ENCODE measurements around the gene TCF25.
A peak's percentile ranks its signal among the peaks of the same experiment; 100 is the strongest.

TCF25 gene

GRCh38 chr16:89843409-89844350 lies 29.7 kb upstream of the TCF25 start:
- no peak for DNase-seq (ENCODE audit: low read depth in 2 of 2)

DNA sequence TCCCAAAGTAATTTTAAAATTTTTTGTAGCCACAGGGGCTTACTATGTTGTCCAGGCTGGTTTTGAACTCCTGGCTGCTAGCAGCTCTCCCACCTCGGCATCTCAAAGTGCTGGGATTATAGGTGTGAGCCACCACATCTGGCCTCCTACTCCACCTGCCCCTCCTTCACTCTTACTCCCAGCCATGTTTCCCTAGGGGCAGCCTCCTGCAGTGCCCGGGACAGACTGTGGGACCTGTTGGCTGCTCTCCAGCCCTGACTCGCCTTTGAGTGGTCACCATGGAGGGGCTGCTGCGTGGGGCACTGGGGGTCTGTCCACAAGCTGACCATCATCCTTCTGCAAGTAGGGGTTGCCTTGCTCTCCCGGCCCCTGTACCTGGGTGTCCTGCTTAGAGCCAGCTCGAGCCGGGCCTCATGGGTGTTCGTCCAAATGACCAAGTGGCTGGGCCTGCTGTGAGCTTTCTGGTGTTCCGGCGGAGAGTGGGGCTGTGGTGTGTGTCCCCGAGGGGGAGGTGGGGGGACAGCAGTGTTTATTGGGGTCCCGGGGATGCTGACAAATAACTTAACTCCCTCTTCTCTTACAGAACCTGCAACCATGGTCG lies 28.6 kb upstream of the TCF25 start:
- DNase-seq (ENCODE audit: low read depth in 2 of 2): no peak

GRCh38 chr16:89845417-89845816 lies 28.0 kb upstream of the TCF25 start:
- DNase-seq (ENCODE audit: low read depth in 2 of 2): no peak

GRCh38 chr16:89847051-89847939 lies 26.1 kb upstream of the TCF25 start:
- DNase-seq (ENCODE audit: low read depth in 2 of 2): no peak

DNA sequence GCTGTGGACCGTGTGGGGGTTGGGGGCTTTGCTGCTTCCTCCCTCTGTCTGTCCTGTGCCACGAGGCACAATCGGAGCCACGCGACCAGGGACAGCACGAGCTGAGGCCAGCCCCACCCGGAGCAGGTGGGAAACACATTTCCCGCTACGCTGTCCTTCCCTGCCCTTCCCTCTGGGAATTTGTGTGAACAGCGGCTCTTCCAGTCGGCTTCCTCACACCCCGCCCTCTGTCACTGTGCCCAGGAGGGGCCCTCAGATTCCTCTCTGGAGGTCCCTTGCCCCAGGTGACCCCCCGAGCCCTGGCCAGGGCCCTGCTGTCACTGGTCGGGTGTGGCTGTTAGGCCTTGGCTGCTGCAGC lies 25.5 kb upstream of the TCF25 start:
- DNase-seq (ENCODE audit: low read depth in 2 of 2): no peak

- no peak for DNase-seq (ENCODE audit: low read depth in 2 of 2)
Observed at GRCh38 chr16:89848974-89849373, 24.4 kb upstream of the TCF25 start.

GRCh38 chr16:89853306-89853993 lies 19.9 kb upstream of the TCF25 start:
- DNase-seq (ENCODE audit: low read depth in 2 of 2): no peak

- no peak for DNase-seq (ENCODE audit: low read depth in 2 of 2)
Observed at GRCh38 chr16:89855301-89855945, 18.0 kb upstream of the TCF25 start.

GRCh38 chr16:89855986-89856385 lies 17.4 kb upstream of the TCF25 start:
- DNase-seq (ENCODE audit: low read depth in 2 of 2): no peak

DNA sequence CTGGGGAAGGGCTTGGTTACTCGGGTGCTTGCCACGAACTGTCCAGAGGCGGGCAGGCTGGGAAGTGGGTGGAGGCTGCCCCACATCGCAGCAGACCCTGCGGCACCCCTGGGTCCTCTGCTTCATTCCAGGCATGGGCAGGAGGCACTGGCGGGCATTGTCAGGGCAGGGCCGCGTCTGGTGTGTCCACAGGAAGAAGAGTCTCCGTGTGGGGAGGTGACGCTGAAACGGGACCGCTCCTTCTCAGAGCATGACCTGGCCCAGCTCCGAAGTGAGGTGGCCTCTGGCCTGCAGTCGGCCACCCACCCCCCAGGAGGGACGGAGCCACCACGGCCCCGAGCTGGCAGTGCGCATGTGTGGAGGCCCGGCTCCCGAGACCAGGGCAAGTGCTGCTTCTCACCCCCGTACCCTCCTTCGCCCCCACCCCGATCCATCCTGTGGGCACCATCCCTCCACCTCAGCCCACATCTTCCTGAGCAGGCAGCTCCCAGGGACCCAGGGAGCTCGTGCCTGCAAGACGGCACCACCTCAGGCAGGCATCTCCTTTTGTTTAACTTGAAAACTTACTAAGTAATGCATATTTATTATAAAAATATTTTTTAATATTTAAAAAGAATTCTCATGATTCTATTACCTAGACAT lies 14.3 kb upstream of the TCF25 start:
- DNase-seq (ENCODE audit: low read depth in 2 of 2): no peak

GRCh38 chr16:89859615-89860007 lies 13.8 kb upstream of the TCF25 start:
- no peak for DNase-seq (ENCODE audit: low read depth in 2 of 2)

- peak; percentile 48 to 63 for DNase-seq (ENCODE audit: low read depth in 2 of 2)
Observed at GRCh38 chr16:89860747-89861304, 12.6 kb upstream of the TCF25 start.

DNA sequence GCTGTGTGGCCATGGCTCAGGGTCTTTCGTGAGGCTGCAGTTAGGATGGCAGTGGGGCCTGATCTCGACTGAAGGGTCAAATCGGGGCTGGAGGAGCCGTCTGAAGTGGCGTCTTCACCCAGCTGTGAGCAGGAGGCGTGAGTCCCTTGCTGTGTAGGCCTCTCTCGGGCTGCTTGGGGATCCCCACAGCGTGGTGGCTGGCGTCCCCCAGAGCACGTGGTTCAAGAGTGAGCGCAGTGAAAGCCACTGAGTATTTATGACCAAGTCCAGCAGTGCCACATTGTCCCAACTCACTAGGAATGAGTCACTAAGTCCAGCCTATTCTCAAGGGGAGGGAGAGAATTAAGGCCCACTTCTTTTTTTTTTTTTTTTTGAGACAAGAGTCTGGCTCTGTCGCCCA lies 11.7 kb upstream of the TCF25 start:
- no peak for DNase-seq (ENCODE audit: low read depth in 2 of 2)

DNA sequence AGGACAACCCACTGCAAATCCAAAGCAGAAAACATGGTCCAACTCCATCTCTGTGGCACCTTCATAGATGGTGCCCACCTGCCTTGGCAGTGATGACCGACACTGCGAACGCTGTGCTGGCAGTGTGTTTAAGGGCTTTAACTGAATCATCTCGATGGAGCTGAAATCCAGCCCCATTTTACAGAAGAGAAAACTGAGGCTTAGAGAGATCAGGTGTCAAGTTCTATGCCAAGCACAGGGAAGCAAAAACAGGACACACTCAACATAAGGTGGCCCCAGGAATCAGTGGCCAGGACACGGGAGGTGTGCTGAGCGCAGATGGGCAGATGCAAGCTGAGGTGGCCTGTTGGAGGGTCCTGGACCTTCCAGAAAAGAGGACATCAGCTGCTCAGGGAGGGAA lies 10.7 kb upstream of the TCF25 start:
- no peak for DNase-seq (ENCODE audit: low read depth in 2 of 2)

- DNase-seq (ENCODE audit: low read depth in 2 of 2): no peak
Observed at GRCh38 chr16:89863741-89864526, 9.5 kb upstream of the TCF25 start.

DNA sequence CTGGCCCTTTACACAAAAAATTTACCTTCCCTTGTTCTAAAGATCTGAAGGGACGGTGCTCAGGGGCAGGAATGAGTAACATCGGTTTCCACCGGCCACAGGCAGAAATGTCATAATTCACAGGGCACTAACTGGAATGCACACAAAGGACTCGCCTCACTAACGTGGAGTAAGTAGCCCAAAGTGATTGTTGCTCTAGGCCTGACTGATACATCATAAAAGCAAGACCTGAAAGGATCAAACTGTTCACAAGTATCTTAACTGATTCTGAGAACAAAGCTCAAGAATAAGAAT lies 8.9 kb upstream of the TCF25 start:
- DNase-seq (ENCODE audit: low read depth in 2 of 2): no peak

- no peak for DNase-seq (ENCODE audit: low read depth in 2 of 2)
Observed at GRCh38 chr16:89867918-89868317, 5.5 kb upstream of the TCF25 start.

GRCh38 chr16:89869911-89870310 lies 3.5 kb upstream of the TCF25 start:
- DNase-seq (ENCODE audit: low read depth in 2 of 2): no peak

DNA sequence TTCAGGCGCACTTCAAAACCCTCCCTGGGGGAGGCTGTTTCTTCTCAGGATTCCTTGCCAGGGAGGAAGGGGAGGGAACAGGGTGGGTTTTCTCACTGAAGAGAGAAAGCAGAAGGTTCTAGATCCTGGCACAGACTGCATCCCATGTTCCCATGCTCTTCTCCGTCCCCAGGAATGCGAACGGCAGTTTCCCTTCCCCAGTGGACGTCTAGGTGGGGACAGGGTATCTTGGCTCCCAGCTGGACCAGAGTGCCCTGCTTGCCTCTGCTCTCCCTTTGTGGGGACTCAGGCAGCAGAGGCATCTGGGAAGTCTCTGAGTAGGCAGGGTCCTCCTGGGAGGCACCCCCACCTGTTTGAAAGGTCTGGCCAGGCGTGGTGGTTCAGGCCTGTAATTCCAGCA lies 3.0 kb upstream of the TCF25 start:
- no peak for DNase-seq (ENCODE audit: low read depth in 2 of 2)

- no peak for DNase-seq (ENCODE audit: low read depth in 2 of 2)
Observed at GRCh38 chr16:89871895-89872294, 1.5 kb upstream of the TCF25 start.
